Measurements from ENCODE around the gene PTGIR.

The PTGIR gene

DNA sequence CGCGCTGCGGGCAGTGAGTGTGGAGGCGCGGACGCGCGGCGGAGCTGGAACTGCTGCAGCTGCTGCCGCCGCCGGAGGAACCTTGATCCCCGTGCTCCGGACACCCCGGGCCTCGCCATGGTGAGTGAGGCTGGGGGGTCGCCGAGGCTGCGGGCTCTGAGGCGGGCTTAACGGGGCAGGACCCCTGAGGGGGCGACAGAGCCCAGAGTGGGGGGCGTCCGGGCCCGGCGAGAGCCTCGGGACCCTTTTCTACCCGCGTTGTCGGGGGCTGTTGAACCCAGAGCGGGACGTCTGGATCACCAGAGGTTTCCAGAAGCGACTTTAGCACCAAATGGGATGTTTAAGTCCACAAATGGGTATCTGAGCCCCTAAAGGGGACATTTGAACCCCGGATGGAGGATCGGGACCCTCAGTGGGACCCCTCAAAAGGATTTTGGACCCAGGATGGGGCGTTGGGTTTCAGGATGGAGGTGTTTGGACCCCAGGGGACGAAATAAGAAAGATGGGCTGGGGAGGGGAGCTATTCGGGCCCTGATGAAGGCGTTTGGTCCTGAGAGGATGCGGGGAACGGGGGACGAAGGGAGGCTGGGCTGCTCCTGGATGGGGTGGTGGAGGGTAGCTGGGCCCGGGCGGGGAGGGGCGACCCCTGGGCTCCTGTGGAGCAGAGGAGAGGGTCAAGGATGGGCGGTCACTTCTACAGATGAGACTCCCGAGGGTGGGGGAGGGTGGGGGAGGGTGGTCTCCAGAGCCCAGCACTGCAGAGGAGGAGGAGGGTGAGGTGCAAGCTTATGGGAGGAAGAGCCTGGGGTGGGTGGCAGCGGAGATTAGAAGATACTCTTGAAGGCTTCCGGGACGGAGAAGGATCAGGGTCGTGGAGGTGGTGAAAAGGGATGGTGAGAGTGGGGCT, 23.3 kb downstream of the PTGIR start, which contains the start of gene CALM3:
Gene CALM3, plus strand, starts transcription at position 13 of the 907 bp plus-strand sequence. Its CDS starts 105 bp downstream, at position 118.
- DNase-seq (ENCODE audit: low read depth in 2 of 2), result no peak

DNA sequence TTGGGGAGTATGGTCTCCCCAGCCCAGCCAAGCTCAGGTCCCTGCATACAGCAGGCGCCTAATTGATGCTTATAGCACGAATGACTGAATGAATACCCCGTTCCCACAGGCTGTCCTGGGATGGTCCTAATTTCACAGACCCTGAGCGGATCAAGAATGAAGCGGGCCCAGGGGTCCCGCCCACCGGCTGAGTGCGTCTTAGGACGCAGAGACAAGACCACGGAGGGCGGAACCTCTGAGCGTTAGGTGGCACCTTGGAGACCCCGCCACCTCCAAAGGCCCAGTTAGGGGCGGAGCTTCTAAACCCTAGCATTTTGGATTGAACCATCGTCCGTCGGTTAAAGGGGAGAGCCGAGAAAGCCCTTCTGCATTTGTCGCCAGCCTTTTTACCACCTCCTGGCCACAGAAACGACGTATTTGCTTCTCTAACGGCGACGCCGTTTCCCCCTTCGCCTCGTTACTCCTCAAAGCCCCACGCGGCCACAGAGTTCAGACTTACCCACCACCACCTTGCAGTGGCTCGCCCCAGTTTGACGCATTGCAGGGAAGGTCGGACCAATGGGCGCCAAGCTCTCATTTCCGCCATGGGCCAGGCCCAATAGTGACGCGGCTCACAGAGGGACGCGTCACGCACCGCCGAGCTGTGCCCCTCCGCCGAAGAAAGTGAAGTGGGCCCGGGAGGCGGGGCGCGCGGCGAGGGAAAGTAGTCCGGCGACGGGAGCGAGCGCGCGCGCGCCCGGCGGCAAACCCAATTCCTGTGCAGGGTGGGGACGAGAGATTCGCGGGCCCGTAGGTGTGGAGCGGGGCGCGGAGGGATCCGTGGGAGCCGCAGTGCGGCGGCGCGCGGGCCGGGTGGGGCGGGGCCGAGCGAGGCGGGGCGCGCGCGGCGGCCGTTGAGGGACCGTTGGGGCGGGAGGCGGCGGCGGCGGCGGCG, 24.2 kb downstream of the PTGIR start:
- DNase-seq (ENCODE audit: low read depth in 2 of 2), result peak; percentile 98

DNA sequence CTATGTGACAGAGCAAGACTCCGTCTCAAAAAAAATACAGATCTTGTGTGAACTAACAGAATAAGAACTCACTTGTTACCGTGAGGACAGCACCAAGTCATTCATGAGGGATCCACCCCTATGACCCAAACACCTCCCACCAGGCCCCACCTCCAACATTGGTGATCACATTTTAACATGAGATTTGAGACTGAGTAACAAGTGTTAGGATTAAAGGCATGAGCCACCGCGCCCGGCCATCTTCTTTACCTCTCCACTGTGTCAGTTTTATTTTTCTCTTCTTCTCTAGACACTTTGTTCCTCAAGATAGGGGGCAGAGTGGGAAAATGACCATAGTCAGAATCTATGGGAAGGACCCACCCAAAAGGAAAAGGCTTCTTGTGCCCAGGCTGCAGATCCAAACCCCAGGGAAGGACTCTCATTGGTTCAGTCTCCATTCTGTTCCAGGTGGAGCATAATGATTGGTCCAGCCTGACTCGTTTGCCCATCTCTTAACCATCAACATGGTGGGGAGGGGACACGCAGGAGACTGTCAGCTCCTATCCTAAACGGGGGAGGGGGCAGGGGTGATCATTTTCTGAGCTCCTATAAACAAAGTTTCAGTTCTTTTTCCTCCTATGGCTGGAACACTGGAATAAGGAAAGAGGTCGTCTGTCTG, 25.0 kb downstream of the PTGIR start:
- no peak for DNase-seq (ENCODE audit: low read depth in 2 of 2)

DNA sequence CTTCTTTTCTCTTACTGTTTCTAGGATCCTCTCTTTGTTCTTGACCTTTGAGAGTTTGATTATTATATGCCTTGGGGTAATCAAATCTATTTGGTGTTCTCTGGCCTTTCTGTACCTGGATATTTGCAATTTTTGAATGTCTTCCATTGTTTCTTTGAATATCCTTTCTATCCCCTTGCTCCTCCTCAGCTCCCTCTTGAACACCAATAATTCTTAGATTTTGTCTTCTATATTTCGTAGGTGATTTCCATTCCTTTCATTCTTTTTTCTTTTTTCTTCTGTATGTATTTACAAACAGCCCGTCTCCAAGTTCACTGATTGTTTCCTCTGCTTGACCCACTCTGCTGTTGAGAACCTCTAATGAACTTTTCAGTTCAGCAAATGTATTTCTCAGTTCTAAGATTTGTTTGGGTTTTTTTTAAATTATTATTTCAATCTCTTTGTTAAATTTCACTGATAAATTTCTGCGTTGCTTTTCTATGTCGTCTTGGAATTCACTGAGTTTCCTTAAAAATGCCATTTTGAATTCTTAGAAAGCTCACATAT, 26.4 kb downstream of the PTGIR start:
- no peak for DNase-seq (ENCODE audit: low read depth in 2 of 2)

DNA sequence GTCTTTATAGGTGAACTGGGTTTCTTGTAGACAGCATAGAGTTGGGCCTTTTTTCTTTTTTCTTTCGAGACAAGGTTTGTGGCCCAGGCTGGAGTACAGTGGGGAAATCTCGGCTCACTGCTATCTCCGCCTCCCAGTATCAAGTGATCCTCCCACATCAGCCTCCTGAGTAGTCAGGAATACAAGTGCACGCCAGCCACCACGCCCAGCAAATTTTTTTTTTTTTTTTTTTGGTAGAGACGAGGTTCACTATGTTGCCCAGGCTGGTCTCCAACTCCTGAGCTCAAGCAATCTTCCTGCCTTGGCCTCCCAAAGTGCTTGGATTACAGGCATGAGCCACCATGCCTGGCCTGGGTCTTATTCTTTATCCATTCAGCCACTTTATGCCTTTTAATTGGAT, 28.9 kb downstream of the PTGIR start:
- DNase-seq (ENCODE audit: low read depth in 2 of 2), result no peak

DNA sequence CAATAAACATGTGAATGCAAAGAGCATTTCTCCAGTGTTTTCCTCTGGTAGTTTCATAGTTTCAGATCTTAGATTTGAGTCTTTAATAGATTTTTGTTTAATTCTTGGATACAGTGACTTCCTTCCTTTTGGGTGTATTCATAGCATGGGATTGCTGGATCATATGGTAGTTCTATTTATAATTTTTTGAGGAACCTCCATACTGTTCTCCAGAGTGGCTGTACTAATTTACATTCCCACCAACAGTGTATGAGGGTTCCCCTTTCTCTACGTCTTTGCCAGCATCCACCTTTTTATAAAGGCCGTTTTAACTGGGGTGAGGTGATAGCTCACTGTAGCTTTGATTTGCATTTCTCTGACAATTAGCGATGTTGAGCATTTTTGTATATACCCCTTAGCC, 33.0 kb downstream of the PTGIR start:
- no peak for DNase-seq (ENCODE audit: low read depth in 2 of 2)

DNA sequence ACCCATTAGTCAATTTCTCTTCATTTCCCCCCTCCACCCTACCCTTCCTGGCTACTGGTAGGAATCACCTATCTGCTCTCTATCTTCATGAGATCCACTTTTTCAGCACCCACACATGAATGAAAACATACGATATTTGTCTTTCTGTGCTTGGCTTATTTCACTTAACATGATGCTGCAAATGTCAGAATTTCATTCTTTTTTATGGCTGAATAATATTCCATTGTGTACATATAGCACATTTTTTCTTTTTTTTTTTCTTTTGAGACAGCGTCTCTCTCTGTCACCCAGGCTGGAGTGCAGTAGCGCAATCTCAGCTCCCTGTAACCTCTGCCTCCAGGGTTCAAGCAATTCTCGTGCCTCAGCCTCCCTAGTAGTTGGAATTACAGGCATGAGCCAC, 33.6 kb downstream of the PTGIR start:
- DNase-seq (ENCODE audit: low read depth in 2 of 2), result no peak

DNA sequence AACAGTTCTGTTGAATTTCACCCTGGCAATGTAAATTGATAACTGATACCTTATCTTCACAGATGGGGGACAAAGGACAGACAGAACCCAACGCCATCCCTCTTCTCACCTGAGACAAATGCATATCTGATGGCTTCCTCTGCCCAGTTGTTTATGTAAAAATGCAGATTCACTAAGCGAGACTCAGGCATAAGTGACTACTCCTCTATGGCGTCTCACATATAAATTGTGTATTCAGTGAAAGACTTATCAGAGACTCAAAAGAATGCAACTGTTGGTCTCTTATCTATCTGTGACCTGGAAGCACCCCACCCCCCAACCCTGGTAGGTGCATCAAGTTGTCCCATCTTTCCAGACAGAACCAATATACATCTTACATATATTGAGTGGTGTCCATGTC, 37.0 kb downstream of the PTGIR start:
- no peak for DNase-seq (ENCODE audit: low read depth in 2 of 2)

DNA sequence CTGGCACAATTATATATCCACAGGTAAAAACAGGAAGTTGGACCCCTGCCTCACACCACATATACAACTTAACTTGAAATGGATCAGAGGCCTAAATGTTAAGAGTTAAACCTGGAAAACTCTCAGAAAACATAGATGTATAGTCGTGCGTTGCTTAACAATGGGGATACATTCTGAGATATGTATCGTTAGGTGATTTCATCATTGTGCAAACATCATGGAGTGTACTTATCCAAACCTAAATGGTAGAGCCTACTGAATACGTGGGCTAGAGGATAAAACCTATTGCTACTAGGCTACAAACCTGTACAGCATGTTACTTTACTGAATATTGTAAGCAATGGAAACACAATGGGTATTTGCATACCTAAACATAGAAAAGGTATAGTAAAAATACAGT, 38.6 kb downstream of the PTGIR start:
- DNase-seq (ENCODE audit: low read depth in 2 of 2), result no peak

DNA sequence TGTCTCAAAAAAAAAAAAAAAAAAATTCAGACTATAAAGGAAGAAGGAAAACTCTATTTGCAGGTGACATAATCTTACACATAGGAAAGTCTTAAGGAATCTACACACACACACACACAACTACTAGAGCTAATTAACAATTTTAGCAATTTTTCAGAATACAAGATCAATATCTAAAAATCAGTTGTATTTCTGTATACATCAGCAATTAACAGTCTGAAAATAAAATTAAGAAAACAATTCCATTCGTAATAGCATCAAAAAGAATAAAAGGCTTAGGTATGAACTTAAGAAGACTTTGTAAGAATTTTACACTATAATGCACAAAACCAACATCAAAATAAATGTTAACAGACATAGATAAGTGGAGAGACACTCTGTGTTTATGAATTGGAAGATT, 39.4 kb downstream of the PTGIR start:
- DNase-seq (ENCODE audit: low read depth in 2 of 2), result no peak

DNA sequence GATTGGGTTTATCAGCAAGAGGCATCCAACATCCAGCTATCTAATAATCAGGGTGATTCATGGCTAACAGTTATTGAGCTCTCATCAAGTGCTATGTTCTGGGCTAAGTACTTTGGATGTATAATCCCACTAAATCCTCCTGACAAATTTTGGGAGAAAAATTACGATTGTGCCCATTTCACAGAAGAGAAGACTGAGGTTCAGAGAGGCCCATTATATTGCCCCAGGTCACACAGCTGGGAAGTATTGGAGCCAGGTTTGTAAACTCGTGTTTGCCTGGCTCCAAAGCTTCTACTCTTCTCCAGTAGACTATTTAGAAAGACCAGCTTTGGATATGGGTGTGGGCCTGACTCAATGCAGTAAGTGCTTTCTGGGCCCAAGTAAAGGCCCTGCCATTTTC, 44.6 kb downstream of the PTGIR start:
- no peak for DNase-seq (ENCODE audit: low read depth in 2 of 2)

DNA sequence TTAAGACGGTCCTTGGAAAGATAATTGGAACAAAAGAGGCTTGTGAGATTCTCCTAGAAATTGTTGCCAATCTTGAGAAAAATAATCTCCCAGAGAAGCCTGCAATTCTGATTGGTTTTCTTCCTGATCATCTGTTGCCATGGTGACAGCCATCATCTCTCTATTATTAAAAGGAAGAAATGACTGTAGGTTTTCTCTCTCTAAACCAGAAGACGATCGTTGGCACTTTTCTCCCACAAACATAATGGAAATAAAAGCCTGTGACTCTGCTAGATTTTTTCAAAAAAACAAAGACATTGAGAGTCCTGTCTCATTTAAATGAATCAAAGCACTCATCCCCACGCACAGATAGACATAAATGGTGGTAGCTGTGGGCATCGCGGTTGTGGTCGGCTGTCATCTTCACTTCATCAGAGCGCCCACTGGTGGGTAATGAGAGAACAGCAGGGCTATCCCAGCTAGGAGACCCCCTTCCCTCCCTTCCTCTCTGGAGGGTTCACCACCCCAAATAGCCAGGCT, 45.5 kb downstream of the PTGIR start:
- no peak for DNase-seq (ENCODE audit: low read depth in 2 of 2)

DNA sequence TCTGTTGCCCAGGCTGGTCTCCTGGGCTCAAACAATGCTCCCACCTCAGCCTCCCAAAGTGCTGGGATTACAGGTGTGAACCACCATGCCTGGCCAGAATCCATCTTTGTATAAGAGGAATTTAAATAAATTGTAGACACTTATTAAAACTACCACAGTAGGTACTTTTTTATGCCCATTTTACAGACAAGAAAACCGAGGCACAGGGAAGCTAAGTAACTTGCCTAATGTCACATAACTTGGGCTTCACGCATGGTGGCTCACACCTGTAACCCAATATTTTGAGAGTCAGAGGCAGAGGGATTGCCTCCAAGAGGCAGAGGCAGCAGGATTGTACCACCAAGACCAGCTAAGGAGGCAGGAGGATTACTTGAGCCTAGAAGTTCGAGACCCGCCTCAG, 46.4 kb downstream of the PTGIR start:
- no peak for DNase-seq (ENCODE audit: low read depth in 2 of 2)

DNA sequence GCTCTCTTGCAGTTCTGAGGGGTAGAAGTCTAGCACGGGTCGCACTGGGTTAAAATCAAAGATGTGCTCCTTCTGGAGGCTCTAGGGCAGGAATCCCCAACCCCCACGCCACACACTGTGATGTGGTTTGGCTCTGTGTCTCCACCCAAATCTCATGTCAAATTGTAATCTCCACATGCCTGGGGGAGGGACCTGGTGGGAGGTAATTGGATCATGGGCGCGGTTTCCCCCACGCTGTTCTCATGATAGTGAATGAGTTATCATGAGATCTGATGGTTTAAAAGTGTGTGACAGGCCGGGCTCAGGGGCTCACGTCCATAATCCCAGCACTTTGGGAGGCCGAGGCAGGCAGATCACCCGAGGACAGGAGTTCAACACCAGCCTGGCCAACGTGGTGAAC, 50.4 kb downstream of the PTGIR start:
- no peak for DNase-seq (ENCODE audit: low read depth in 2 of 2)

DNA sequence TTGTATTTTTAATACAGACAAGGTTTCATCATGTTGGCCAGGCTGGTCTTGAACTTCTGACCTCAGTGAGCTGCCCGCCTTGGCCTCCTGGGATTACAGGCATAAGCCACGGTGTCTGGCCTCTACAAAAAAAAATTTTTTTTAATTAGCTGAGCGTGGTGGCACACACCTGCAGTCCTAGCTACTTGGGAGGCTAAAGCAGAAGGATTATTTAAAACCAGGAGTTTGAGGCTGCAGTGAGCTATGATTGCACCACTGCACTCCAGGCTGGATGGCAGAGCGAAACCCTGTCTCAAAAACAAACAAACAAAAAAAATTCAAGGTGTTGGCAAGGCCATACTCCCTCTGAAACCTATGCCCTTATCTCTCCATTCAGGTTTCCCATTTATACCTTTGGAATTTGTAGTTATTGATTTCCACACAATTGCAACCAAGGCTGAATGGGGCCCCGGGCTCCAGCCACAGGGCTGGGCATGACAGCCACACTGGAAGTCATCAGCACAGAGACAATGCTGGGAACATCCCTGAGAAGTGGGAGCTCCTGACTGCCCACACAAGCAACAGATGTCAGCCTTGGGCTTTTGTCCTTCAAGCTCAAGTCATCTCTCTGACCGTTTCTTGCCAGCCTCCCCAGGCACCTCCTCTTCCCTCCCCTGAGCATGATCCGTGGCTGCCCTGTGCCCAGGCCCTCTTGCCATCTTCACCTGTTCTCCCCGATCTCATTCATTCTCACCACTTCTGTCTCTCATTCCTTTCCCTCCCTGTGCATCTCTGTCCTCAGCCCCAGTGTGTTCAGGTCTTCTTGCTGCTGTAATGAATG, 51.0 kb downstream of the PTGIR start:
- DNase-seq (ENCODE audit: low read depth in 2 of 2), result no peak

DNA sequence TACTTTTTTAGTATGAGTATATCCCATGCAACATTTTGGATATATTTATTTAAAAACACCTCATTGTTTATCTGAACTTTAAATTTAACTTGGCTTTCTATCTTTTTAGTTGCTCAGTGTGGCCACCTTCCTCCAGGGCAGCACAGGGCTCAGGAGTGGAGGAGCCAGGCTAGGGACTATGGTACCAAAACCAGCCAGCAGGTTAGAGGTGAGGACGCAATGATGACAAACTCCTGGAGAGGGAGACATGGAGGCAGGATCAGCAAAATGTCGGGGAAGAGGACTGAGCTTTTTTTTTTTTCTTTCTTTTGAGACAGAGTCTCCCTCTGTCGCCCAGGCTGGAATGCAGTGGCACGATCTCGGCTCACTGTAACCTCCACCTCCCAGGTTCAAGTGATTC, 53.4 kb downstream of the PTGIR start:
- no peak for DNase-seq (ENCODE audit: low read depth in 2 of 2)

Measured in fibroblast of skin of left biceps (primary cell).